ENCODE results near the gene ABCA5. TPM values are rescaled to one million over a fixed set of nuclear protein-coding genes. Genes with fewer than 3 reads are reported as not detected.

The ABCA5 gene
- total RNA-seq, 1 experiment from 2014 or later = 13.3 TPM

DNA sequence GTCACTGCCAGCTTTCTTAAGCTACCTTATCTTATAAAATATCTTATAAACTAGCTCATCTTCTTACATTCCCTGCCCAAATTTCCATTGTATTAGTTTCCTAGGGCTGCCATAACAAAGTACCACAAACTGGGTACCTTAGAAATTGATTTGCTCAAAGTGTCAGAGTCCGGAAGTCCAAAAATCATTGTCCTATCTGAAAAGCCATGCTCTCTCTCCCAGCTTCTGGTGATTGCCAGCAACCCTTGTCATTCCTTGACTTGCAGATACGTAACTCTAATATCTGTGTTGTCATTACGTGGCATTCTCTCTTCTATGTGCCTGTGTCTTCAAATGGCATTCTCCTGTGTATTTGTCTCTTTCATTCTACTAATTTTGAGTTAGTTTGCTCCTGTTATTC is 96.0 kb downstream of the ABCA5 start:
- intact Hi-C loops (cut with micrococcal nuclease; ENCODE audit: unreplicated experiment) (loop anchor here (10.0 kb wide), 1 partner anchor 256 kb away; no protein-coding TSS in a partner anchor), in situ Hi-C loops (cut with HindIII; ENCODE audit: low pct_unique_long_range_greater_than_20kb, low sequenced_read_pairs) (no loop called here)
- H3K9me3 ChIP-seq (ENCODE audit: control insufficient read depth, insufficient read depth, low read depth, low read length) = no peaks in the 10 kb centered on the region; the same call in 1 of the 2 replicates
- no TSS peak for BruUV-seq (replicated peaks)
- H3K4me3 ChIP-seq (ENCODE audit: low read depth in 2 of 2, low read length in 2 of 2) = no peak overlapping the region
- no peak for ATAC-seq
- TF ChIP-seq SIN3A (IDR thresholded peaks at IDR 0.05; ENCODE audit: borderline replicate concordance, insufficient read depth, low read depth, low read length) (no peak), TCF7L2 (IDR thresholded peaks at IDR 0.05; ENCODE audit: low read depth, low read length) (no peak), POLR2AphosphoS5 (IDR thresholded peaks at IDR 0.05; ENCODE audit: low read depth, low read length) (no peak)
- TF ChIP-seq, protein P1, sequence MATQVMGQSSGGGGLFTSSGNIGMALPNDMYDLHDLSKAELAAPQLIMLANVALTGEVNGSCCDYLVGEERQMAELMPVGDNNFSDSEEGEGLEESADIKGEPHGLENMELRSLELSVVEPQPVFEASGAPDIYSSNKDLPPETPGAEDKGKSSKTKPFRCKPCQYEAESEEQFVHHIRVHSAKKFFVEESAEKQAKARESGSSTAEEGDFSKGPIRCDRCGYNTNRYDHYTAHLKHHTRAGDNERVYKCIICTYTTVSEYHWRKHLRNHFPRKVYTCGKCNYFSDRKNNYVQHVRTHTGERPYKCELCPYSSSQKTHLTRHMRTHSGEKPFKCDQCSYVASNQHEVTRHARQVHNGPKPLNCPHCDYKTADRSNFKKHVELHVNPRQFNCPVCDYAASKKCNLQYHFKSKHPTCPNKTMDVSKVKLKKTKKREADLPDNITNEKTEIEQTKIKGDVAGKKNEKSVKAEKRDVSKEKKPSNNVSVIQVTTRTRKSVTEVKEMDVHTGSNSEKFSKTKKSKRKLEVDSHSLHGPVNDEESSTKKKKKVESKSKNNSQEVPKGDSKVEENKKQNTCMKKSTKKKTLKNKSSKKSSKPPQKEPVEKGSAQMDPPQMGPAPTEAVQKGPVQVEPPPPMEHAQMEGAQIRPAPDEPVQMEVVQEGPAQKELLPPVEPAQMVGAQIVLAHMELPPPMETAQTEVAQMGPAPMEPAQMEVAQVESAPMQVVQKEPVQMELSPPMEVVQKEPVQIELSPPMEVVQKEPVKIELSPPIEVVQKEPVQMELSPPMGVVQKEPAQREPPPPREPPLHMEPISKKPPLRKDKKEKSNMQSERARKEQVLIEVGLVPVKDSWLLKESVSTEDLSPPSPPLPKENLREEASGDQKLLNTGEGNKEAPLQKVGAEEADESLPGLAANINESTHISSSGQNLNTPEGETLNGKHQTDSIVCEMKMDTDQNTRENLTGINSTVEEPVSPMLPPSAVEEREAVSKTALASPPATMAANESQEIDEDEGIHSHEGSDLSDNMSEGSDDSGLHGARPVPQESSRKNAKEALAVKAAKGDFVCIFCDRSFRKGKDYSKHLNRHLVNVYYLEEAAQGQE (IDR thresholded peaks at IDR 0.05; ENCODE audit: insufficient read depth in 1 of 2, low read depth in 2 of 2, low read length in 1 of 2) = no peak
- TF ChIP-seq, protein P2, sequence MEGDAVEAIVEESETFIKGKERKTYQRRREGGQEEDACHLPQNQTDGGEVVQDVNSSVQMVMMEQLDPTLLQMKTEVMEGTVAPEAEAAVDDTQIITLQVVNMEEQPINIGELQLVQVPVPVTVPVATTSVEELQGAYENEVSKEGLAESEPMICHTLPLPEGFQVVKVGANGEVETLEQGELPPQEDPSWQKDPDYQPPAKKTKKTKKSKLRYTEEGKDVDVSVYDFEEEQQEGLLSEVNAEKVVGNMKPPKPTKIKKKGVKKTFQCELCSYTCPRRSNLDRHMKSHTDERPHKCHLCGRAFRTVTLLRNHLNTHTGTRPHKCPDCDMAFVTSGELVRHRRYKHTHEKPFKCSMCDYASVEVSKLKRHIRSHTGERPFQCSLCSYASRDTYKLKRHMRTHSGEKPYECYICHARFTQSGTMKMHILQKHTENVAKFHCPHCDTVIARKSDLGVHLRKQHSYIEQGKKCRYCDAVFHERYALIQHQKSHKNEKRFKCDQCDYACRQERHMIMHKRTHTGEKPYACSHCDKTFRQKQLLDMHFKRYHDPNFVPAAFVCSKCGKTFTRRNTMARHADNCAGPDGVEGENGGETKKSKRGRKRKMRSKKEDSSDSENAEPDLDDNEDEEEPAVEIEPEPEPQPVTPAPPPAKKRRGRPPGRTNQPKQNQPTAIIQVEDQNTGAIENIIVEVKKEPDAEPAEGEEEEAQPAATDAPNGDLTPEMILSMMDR (IDR thresholded peaks at IDR 0.05) = no peak
- POLR2A ChIA-PET = no interaction called here
- no peak overlapping the region for H3K27ac ChIP-seq (ENCODE audit: low read length)
- H3K27me3 ChIP-seq (ENCODE audit: control insufficient read depth, insufficient read depth, low read length) = no peaks in the 10 kb centered on the region
- no peaks in the 10 kb centered on the region for H3K4me1 ChIP-seq (ENCODE audit: control insufficient read depth, insufficient read depth, low read length)
- CTCF ChIA-PET = no interaction called here
- no peaks in the 10 kb centered on the region; the same call in 1 of the 2 replicates for H3K36me3 ChIP-seq (ENCODE audit: control insufficient read depth, insufficient read depth, low read length)
- DNase-seq (ENCODE audit: low read depth, low spot score) = no peak

GRCh38 chr17:69228576-69228975 is 98.4 kb downstream of the ABCA5 start, which contains the start of gene ABCA10:
Gene ABCA10, minus strand, starts transcription at chr17:69228824. Its CDS starts 3,466 bp downstream, at chr17:69225358.
- ATAC-seq (no peak), DNase-seq (ENCODE audit: low read depth, low spot score) (no peak)
- Histone ChIP-seq H3K9me3 (ENCODE audit: control insufficient read depth, insufficient read depth, low read depth, low read length) (no peaks in the 10 kb centered on the region; the same call in 1 of the 2 replicates), H3K4me1 (ENCODE audit: control insufficient read depth, insufficient read depth, low read length) (no peaks in the 10 kb centered on the region), H3K36me3 (ENCODE audit: control insufficient read depth, insufficient read depth, low read length) (no peaks in the 10 kb centered on the region; the same call in 1 of the 2 replicates), H3K4me3 (ENCODE audit: low read depth in 2 of 2, low read length in 2 of 2) (no peak within 1 kb of the TSS), H3K27me3 (ENCODE audit: control insufficient read depth, insufficient read depth, low read length) (no peaks in the 10 kb centered on the region), H3K27ac (ENCODE audit: low read length) (no peak within 1 kb of the TSS)
- TF ChIP-seq TCF7L2 (IDR thresholded peaks at IDR 0.05; ENCODE audit: low read depth, low read length) (no peak), SIN3A (IDR thresholded peaks at IDR 0.05; ENCODE audit: borderline replicate concordance, insufficient read depth, low read depth, low read length) (no peak), POLR2AphosphoS5 (IDR thresholded peaks at IDR 0.05; ENCODE audit: low read depth, low read length) (no peak)
- TF ChIP-seq, protein P1 (IDR thresholded peaks at IDR 0.05; ENCODE audit: insufficient read depth in 1 of 2, low read depth in 2 of 2, low read length in 1 of 2) = no peak
- TF ChIP-seq, protein P2 (IDR thresholded peaks at IDR 0.05) = no peak
- in situ Hi-C loops (cut with HindIII; ENCODE audit: low pct_unique_long_range_greater_than_20kb, low sequenced_read_pairs) = no loop called here
- POLR2A ChIA-PET = no interaction called here
- intact Hi-C loops (cut with micrococcal nuclease; ENCODE audit: unreplicated experiment) = no loop called here
- CTCF ChIA-PET = no interaction called here
- no TSS peak for BruUV-seq (replicated peaks)
